ENCODE measurements around the gene FXYD2.

The FXYD2 gene

GRCh38 chr11:117789241-117789640 is 35.3 kb downstream of the FXYD2 start:
- no peak for TF ChIP-seq CEBPB (IDR thresholded peaks at IDR 0.05)
- no peak for TF ChIP-seq TAF1 (IDR thresholded peaks at IDR 0.05; ENCODE audit: low read depth)
- no peak for TF ChIP-seq MAX (IDR thresholded peaks at IDR 0.05)
- TF ChIP-seq REST (IDR thresholded peaks at IDR 0.05; ENCODE audit: low read depth) = no peak

- TF ChIP-seq TCF12 (IDR thresholded peaks at IDR 0.05; ENCODE audit: low read depth) (no peak), ZBTB7A (IDR thresholded peaks at IDR 0.05; ENCODE audit: low read depth) (no peak), RAD21 (IDR thresholded peaks at IDR 0.05; ENCODE audit: low read depth) (no peak)
Observed at GRCh38 chr11:117786135-117786870, 38.2 kb downstream of the FXYD2 start.

GRCh38 chr11:117782101-117782500 is 42.4 kb downstream of the FXYD2 start:
- TF ChIP-seq TCF12 (IDR thresholded peaks at IDR 0.05; ENCODE audit: low read depth) (no peak), CREB1 (IDR thresholded peaks at IDR 0.05; ENCODE audit: low read depth) (no peak), ZBTB7A (IDR thresholded peaks at IDR 0.05; ENCODE audit: low read depth) (no peak), YY1 (IDR thresholded peaks at IDR 0.05; ENCODE audit: low read depth) (no peak), MAX (IDR thresholded peaks at IDR 0.05) (no peak), RAD21 (IDR thresholded peaks at IDR 0.05; ENCODE audit: low read depth) (no peak), TEAD4 (IDR thresholded peaks at IDR 0.05) (no peak), TAF1 (IDR thresholded peaks at IDR 0.05; ENCODE audit: low read depth) (no peak), REST (IDR thresholded peaks at IDR 0.05; ENCODE audit: low read depth) (no peak)

- TF ChIP-seq EP300 (IDR thresholded peaks at IDR 0.05; ENCODE audit: borderline replicate concordance) (no peak), USF1 (IDR thresholded peaks at IDR 0.05) (no peak), TEAD4 (IDR thresholded peaks at IDR 0.05) (no peak), EGR1 (IDR thresholded peaks at IDR 0.05) (no peak), CREB1 (IDR thresholded peaks at IDR 0.05; ENCODE audit: low read depth) (no peak), TAF1 (IDR thresholded peaks at IDR 0.05; ENCODE audit: low read depth) (no peak)
Observed at GRCh38 chr11:117781627-117782026, 42.9 kb downstream of the FXYD2 start.

GRCh38 chr11:117780456-117780855 is 44.1 kb downstream of the FXYD2 start:
- no peak for TF ChIP-seq EGR1 (IDR thresholded peaks at IDR 0.05)
- no peak for TF ChIP-seq EP300 (IDR thresholded peaks at IDR 0.05; ENCODE audit: borderline replicate concordance)
- no peak for TF ChIP-seq FOXM1 (IDR thresholded peaks at IDR 0.05; ENCODE audit: borderline replicate concordance, low read depth)

- TF ChIP-seq TCF12 (IDR thresholded peaks at IDR 0.05; ENCODE audit: low read depth) (no peak), NFIC (IDR thresholded peaks at IDR 0.05) (no peak), ZBTB7A (IDR thresholded peaks at IDR 0.05; ENCODE audit: low read depth) (no peak), REST (IDR thresholded peaks at IDR 0.05; ENCODE audit: low read depth) (no peak), EP300 (IDR thresholded peaks at IDR 0.05; ENCODE audit: borderline replicate concordance) (no peak), TEAD4 (IDR thresholded peaks at IDR 0.05) (no peak), USF1 (IDR thresholded peaks at IDR 0.05) (no peak), TAF1 (IDR thresholded peaks at IDR 0.05; ENCODE audit: low read depth) (no peak), CEBPB (IDR thresholded peaks at IDR 0.05) (no peak), CREB1 (IDR thresholded peaks at IDR 0.05; ENCODE audit: low read depth) (no peak), EGR1 (IDR thresholded peaks at IDR 0.05) (no peak), MAX (IDR thresholded peaks at IDR 0.05) (no peak), YY1 (IDR thresholded peaks at IDR 0.05; ENCODE audit: low read depth) (no peak), FOXM1 (IDR thresholded peaks at IDR 0.05; ENCODE audit: borderline replicate concordance, low read depth) (no peak)
Observed at GRCh38 chr11:117774553-117774952, 50.0 kb downstream of the FXYD2 start.
